Suprapubic skin (tissue), 3 donors: ENCODE data around the gene CLEC18B.
"Not testable (repeated sequence)": the region's sequence is repeated elsewhere in the genome, so short reads cannot be mapped to it uniquely, and the experiment has no call there.

Source experiments
- EP300 ChIP-seq: sonication (generic); formaldehyde crosslinking; IDR thresholded peaks from one replicate; pipeline ENCODE4 v1.6.1; 2017; ENCODE audit warnings: antibody characterized with exemption
- POLR2A ChIP-seq, 2 donors: fragments of 450-650 bp; IDR thresholded peaks; one replicate each; pipeline ENCODE4 v1.6.1; 2017; ENCODE audit warnings: antibody characterized with exemption in 2 of 2, mild to moderate bottlenecking in 2 of 2, moderate library complexity in 2 of 2
- TF ChIP-seq, protein P1 (sequence below), 2 donors: fragments of 200-600 bp in 1 of 2; fragments of 450-650 bp in 1 of 2; sonication (generic) in 1 of 2; IDR thresholded peaks; one replicate each; pipeline ENCODE4 v1.5.1; 2016 to 2019; ENCODE audit warnings: antibody characterized with exemption in 2 of 2, mild to moderate bottlenecking in 1 of 2, moderate library complexity in 1 of 2

GRCh38 chr16:74412775-74413390 lies 8.4 kb downstream of the CLEC18B start:
- not testable (repeated sequence) for TF ChIP-seq POLR2A (IDR thresholded peaks at IDR 0.05); EP300
- TF ChIP-seq, protein P1, sequence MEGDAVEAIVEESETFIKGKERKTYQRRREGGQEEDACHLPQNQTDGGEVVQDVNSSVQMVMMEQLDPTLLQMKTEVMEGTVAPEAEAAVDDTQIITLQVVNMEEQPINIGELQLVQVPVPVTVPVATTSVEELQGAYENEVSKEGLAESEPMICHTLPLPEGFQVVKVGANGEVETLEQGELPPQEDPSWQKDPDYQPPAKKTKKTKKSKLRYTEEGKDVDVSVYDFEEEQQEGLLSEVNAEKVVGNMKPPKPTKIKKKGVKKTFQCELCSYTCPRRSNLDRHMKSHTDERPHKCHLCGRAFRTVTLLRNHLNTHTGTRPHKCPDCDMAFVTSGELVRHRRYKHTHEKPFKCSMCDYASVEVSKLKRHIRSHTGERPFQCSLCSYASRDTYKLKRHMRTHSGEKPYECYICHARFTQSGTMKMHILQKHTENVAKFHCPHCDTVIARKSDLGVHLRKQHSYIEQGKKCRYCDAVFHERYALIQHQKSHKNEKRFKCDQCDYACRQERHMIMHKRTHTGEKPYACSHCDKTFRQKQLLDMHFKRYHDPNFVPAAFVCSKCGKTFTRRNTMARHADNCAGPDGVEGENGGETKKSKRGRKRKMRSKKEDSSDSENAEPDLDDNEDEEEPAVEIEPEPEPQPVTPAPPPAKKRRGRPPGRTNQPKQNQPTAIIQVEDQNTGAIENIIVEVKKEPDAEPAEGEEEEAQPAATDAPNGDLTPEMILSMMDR (IDR thresholded peaks at IDR 0.05): not testable (repeated sequence)
